Hematopoietic multipotent progenitor cell (in vitro differentiated cells): ENCODE data around the gene ATRNL1. TPM values are rescaled to one million over a fixed set of nuclear protein-coding genes. Genes with fewer than 3 reads are reported as not detected.

Source experiments
- DNase-seq, 3 donors: peaks; one replicate each; pipeline ENCODE4 v3.0.0-alpha.2; 2011 to 2015; ENCODE audit warnings: low read depth in 2 of 3, low spot score in 2 of 3
- total RNA-seq: library from RNA; depleted of rRNA; stranded (reverse); fragments of >200 nt; gene quantifications from one replicate; pipeline ENCODE4 v1.2.3, GENCODE V29; 2012

The ATRNL1 gene
- under 0.01 TPM for total RNA-seq

DNA sequence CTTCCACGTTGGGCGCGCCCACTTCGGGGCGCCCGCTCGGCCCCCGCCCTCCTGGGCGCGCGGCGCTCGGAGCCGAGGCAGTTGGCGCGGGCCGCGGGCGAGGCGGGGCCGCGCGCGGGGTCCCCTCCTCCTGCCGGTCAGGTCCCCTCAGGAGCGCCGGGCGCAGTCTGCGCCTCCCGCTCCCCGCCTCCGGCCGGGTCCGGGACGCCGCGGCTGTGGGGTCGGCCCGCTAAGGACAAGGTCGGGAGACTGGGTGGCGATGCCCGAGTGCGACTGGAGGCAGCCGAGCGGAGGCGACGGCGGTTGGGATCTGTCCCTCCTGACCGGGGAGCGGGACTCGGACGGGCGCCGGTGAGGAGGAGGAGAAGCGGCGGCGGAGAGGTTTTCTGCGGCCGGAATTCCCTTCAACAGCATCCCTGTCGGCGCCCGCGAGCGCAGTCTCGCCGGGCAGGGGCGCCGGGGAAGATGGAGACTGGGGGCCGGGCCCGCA, at the start of gene ATRNL1:
Gene ATRNL1 (plus strand): TSS at position 80 of the 490 bp plus-strand sequence. CDS start 386 bp downstream, at position 466.
- no peak for DNase-seq

GRCh38 chr10:115043719-115044118, 49.4 kb upstream of the ATRNL1 start:
- DNase-seq = no peak

DNA sequence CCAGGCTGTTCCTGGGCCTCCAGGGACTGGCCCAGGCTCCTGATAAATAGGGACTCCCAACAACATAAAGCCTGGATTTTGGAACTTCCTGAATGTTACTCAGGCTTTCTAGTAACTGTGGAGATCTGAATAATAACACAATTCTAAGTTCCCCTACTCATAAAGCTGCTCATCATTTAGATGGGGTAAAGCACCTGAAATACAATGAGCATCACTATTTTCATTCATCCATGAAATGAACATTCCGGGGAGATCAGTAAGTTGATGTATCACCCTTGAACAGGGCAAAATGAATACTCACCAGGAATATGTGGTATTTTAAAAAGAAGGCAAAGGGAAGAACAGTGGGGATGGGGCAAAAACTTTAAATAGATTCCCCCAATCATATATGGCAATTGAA, 48.3 kb upstream of the ATRNL1 start:
- DNase-seq = no peak

- no peak for DNase-seq
Observed at GRCh38 chr10:115045499-115045898, 47.7 kb upstream of the ATRNL1 start.

DNA sequence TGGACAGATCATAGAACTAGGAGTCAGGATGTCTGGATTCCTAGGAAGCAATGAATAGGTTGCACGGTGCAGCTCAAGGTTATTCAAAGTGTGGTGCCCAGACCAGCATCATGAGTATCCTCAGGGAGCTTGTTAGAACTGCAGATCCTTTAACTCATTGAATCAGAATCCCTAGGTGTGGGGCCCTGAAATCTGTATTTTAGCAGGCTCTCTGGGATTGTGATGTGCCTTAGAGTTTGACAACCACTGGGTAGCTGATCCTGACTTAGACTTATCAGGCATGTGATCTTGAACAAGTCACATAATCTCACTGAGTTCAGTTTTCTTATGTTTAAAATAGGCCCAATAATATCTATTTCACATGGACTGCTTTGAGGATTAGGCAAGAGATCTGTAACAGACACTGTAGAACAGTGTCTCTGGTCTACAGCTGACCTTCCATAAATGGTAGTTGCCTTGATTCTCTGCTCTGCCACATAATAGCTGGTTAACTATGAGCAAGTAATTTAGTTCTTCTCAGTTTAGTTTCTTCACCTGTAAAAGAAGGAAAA, 46.4 kb upstream of the ATRNL1 start:
- DNase-seq = no peak

GRCh38 chr10:115047705-115048104, 45.5 kb upstream of the ATRNL1 start:
- DNase-seq = no peak

- DNase-seq = no peak
Observed at GRCh38 chr10:115049318-115049717, 43.8 kb upstream of the ATRNL1 start.

DNA sequence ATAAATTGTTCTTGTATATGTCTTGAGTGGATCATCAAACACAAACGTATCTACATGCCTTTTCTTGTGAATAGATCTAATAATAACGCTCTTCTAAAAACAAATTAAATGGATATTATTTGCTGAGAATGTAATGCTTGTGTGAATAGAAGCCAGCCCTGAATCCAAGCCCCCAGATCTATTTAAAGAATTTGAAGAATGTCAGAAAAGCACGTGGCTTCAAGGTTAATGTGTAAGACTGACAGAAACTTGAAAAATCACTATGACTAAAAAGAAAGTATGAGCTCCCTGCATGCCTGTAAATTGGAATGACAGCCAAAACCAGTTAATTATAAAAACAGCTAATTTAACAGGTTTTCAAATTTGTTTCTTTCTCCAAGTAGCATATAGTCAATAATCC, 43.2 kb upstream of the ATRNL1 start:
- DNase-seq = no peak

GRCh38 chr10:115050375-115051010, 42.7 kb upstream of the ATRNL1 start:
- no peak for DNase-seq

- DNase-seq = no peak
Observed at GRCh38 chr10:115051216-115051615, 41.9 kb upstream of the ATRNL1 start.

DNA sequence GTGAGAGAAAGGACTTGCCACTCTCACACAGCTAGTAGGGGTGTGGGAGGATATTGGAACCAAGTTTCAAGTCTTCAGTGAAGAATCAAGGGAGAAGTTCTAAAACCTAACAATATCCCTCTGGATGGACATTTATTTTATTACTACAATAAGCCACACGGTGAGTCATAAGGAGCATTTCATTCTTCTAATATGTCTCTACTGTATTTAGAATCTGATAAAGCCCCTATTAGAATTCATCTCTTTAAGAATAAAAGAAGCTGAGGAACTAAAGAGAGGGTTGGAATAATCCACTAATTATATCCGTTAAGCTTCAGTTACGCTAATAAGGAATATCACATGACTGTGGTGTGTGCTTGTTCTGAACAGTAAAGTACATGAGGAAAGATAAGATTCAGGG, 40.9 kb upstream of the ATRNL1 start:
- no peak for DNase-seq

DNA sequence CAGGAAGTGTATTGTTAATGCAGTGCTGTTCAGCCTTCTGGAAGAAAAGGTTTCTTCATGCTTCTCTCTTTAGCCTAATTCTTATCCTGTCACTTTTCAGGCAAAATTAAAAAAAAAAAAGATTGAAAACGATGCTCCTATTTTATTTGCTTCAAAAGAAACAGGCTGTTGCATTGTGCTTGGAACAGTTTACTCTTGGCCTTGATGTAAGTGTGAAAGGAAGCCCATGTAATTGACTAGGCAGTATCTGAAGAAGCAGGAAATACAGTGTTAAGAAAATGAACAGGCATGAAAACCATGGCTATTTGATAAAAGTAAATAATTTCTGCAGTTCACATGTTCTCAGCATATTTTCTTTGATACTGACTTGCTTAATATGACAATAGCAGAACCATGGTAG, 40.4 kb upstream of the ATRNL1 start:
- no peak for DNase-seq

DNA sequence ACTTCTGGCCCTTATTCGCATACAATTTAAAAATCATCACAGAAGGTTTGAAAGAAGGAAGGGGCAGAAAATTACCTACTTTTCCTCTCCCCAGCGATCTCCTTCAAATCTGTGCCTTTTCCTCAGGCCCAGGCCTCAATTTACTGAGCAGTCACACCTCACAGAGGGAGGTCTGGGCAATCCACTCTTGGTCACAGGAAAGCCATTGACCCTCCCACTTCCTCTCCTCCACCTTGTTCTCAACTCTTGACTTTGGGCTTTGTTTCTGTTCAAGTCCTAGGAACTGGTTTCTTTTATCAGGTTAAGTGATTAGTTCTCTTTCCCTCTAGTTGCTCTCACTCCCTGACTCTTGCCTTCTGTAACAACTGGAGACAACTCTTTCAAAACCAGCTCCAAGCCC, 37.0 kb upstream of the ATRNL1 start:
- DNase-seq = no peak

- no peak for DNase-seq
Observed at GRCh38 chr10:115059301-115059898, 33.8 kb upstream of the ATRNL1 start.

DNA sequence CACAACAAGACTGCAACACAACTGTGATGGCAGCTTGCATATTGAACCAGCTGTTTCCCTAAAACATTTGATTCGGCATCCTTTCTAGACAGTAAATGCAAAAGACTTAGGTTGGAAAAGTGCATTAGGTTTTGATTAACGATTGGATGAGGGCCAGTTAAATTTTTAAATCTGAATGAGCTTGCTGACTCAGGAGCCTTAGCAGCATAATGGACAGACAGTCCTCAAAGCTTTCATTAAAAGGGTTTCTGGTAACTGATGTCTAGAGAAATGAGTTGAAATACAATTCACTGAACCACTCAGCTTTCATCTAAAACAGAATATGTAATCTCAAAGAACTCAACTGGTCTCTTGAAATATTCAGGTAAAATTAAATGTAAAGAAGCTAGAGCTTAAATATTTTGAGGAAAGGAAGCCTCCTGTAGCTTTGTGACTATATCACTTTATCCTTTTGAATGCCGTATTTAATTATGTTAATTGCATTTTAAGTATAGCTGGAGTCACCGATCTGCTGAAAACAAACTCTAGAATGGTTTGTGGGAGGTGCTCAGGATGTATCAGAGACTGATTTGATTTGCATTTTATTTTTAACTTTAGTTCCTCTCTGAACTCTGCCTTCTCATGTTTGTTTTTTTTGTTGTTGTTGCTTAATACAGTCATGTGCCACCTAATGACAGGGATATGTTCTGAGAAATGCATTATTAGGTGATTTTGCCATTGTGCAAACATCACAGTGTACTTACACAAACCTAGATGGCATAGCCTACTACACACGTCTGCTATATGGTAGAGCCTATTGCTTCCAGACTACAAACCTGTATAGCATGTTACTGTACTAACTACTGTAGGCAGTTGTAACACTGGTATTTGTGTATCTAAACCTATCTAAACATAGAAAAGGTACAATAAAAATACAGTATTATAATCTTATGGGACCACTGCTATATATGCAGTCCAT, 29.2 kb upstream of the ATRNL1 start:
- DNase-seq = no peak

DNA sequence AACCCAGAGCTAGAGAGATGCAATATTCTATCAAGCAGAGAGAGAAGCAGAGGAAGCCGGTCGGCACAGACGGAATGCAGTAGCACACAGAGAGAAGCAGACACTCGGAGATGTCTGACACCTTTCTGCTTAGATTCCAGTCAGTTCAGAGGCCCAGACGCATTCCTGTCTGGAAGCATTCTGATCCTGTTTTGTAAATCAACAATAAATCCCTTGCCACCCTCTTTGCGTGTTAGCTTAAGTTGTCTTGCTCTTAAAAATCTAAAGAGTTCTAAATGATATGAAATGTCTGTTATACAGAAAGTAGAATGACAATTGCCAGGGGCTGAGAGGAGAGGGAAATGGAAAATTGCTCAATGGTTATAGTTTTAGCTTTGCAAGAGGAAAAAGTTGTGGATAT, 27.4 kb upstream of the ATRNL1 start:
- no peak for DNase-seq

DNA sequence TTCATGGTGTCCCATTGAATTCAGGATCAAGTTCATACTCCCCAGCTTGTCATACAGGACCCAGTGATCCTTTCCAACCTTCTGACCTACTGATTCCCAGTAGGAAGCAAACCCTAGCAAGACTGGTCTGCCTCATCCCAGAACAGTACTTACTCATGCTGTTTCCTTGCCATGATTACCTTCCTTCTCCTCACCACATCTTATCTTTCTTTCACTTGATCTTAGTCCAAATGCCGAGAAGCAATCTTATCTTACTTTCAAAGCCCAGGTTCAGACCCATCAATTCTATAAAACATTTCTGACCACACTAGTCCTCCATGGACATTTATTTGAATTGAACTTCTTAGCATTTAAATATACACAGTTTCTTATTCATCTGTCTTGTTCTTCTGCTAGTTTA, 26.6 kb upstream of the ATRNL1 start:
- DNase-seq = no peak

DNA sequence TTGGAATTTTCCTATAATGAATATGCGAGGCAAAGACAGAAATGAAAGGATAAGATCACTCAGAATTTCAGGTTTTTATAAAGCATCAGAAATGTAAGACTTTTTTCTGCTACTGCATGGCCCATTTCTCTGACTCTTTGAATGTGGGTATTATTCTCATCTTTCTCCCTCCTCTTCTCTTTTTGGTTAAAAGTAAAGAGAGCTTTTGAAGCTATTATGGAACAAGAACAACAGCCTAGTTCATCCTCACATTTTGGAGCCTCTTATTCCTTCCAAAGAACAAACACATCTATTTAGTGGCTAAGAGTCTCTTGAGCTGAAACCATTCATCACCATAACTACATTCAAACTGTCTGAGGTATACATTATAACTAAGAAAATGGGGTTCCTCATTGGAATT, 19.4 kb upstream of the ATRNL1 start:
- no peak for DNase-seq

- DNase-seq = no peak
Observed at GRCh38 chr10:115082506-115082905, 10.7 kb upstream of the ATRNL1 start.

GRCh38 chr10:115084277-115084850, 8.8 kb upstream of the ATRNL1 start:
- no peak for DNase-seq

GRCh38 chr10:115091161-115091560, 2.0 kb upstream of the ATRNL1 start:
- no peak for DNase-seq
